Liver (tissue), 9 donors: ENCODE data around the gene ADGRL2. TPM values are rescaled to one million over a fixed set of nuclear protein-coding genes. Genes with fewer than 3 reads are reported as not detected.

Experiments
- DNase-seq: peaks from one replicate; pipeline ENCODE4 v3.0.0-alpha.2; 2017; ENCODE audit warnings: low spot score
- H3K27ac ChIP-seq, 2 donors: one replicate each; pipeline ENCODE4 v1.7.0; 2013; ENCODE audit warnings: inconsistent platforms in 2 of 2, low read length in 2 of 2, control low read depth in 1 of 2, low read depth in 1 of 2, mild to moderate bottlenecking in 1 of 2
- H3K27me3 ChIP-seq, 4 donors: one replicate each; pipeline versions ENCODE4 v1.6.1 to v1.7.0; 2013; ENCODE audit warnings: low read length in 3 of 4, inconsistent platforms in 1 of 4, mild to moderate bottlenecking in 1 of 4, moderate library complexity in 1 of 4; ENCODE audit not compliant: control insufficient read depth in 4 of 4, insufficient read depth in 4 of 4
- H3K36me3 ChIP-seq, 4 donors: one replicate each; pipeline versions ENCODE4 v1.6.1 to v1.7.0; 2013; ENCODE audit warnings: low read length in 3 of 4, mild to moderate bottlenecking in 3 of 4, low read depth in 1 of 4, moderate library complexity in 1 of 4; ENCODE audit not compliant: control insufficient read depth in 4 of 4, insufficient read depth in 3 of 4
- H3K4me1 ChIP-seq, 4 donors: one replicate each; pipeline versions ENCODE4 v1.6.1 to v1.7.0; 2013; ENCODE audit warnings: low read length in 3 of 4, mild to moderate bottlenecking in 3 of 4, moderate library complexity in 1 of 4; ENCODE audit not compliant: control insufficient read depth in 4 of 4, insufficient read depth in 4 of 4
- H3K4me3 ChIP-seq, 3 donors: one replicate each; pipeline versions ENCODE4 v1.6.1 to v1.7.0; 2013; ENCODE audit warnings: low read length in 3 of 3, control low read depth in 1 of 3, low read depth in 1 of 3, mild to moderate bottlenecking in 1 of 3
- H3K9ac ChIP-seq, 2 donors: one replicate each; pipeline ENCODE4 v1.7.0; 2013; ENCODE audit warnings: low read length in 2 of 2, mild to moderate bottlenecking in 2 of 2, moderate library complexity in 2 of 2, control low read depth in 1 of 2, low read depth in 1 of 2
- H3K9me3 ChIP-seq, 4 donors: one replicate each; pipeline versions ENCODE4 v1.6.1 to v1.7.0; 2013; ENCODE audit warnings: low read length in 3 of 4; ENCODE audit not compliant: control insufficient read depth in 4 of 4
- ATF3 ChIP-seq: IDR thresholded peaks from 2 replicates; pipeline ENCODE4 v1.6.1; 2016; ENCODE audit warnings: antibody characterized with exemption
- FOXA2 ChIP-seq: IDR thresholded peaks from 2 replicates; pipeline ENCODE4 v1.6.1; 2016; ENCODE audit warnings: antibody characterized with exemption
- GABPA ChIP-seq, 2 donors: IDR thresholded peaks in 1 of 2; conservative IDR thresholded peaks in 1 of 2; 2 replicates each; pipeline ENCODE4 v1.6.1; 2016; ENCODE audit warnings: antibody characterized with exemption in 2 of 2, mild to moderate bottlenecking in 1 of 2, moderate library complexity in 1 of 2
- HNF4G ChIP-seq: IDR thresholded peaks from 2 replicates; pipeline ENCODE4 v1.6.1; 2016; ENCODE audit warnings: antibody characterized with exemption
- JUND ChIP-seq, 2 donors: IDR thresholded peaks; 2 replicates each; pipeline ENCODE4 v1.6.1; 2016; ENCODE audit warnings: antibody characterized with exemption in 2 of 2
- MAX ChIP-seq: IDR thresholded peaks from 2 replicates; pipeline ENCODE4 v1.6.1; 2016; ENCODE audit warnings: antibody characterized with exemption
- NR2F2 ChIP-seq: IDR thresholded peaks from 2 replicates; pipeline ENCODE4 v1.6.1; 2016; ENCODE audit warnings: antibody characterized with exemption
- RAD21 ChIP-seq, 2 donors: IDR thresholded peaks; 2 replicates each; pipeline ENCODE4 v1.6.1; 2016; ENCODE audit warnings: antibody characterized with exemption in 2 of 2, mild to moderate bottlenecking in 2 of 2
- REST ChIP-seq: IDR thresholded peaks from 2 replicates; pipeline ENCODE4 v1.6.1; 2016; ENCODE audit warnings: antibody characterized with exemption, mild to moderate bottlenecking
- RXRA ChIP-seq, 2 donors: IDR thresholded peaks; 2 replicates each; pipeline ENCODE4 v1.6.1; 2017 to 2018; ENCODE audit warnings: antibody characterized with exemption in 2 of 2, mild to moderate bottlenecking in 1 of 2
- SP1 ChIP-seq: IDR thresholded peaks from 2 replicates; pipeline ENCODE4 v1.6.1; 2018; ENCODE audit warnings: antibody characterized with exemption, mild to moderate bottlenecking
- YY1 ChIP-seq: IDR thresholded peaks from 2 replicates; pipeline ENCODE4 v1.6.1; 2016; ENCODE audit warnings: antibody characterized with exemption, mild to moderate bottlenecking
- ZBTB33 ChIP-seq: IDR thresholded peaks from 2 replicates; pipeline ENCODE4 v1.6.1; 2016; ENCODE audit warnings: antibody characterized with exemption
- WGBS: extraction: QIAGEN DNeasy Blood & Tissue Kit; methylation state at CpG from one replicate; pipeline ENCODE4 v1.1.7; 2013; 5-methylcytosine and 5-hydroxymethylcytosine counted together
- polyA plus RNA-seq, 2 donors: library from polyadenylated mRNA; stranded (reverse) in 1 of 2; unstranded in 1 of 2; fragments of 200-250 nt in 1 of 2; fragments of >200 nt in 1 of 2; fragmentation: Nextera tagmentation in 1 of 2; extraction: Ambion mirVana in 1 of 2; gene quantifications; one replicate each; pipeline versions ENCODE4 v1.2.1 to v1.2.3, GENCODE V29; 2013 to 2015
- total RNA-seq, 2 donors: library from RNA; depleted of rRNA; stranded (reverse); fragments of >200 nt; gene quantifications; one replicate each; pipeline ENCODE4 v1.2.3, GENCODE V29; 2014
- donor health status: healthy.
- donor health status: healthy.
- donor health status: healthy.
- donor health status: healthy.
- donor health status: healthy.

ADGRL2 gene
- total and polyA plus RNA-seq, 4 donors, result 21.1 to 82.0 (median 31.7) TPM

- H3K4me3 ChIP-seq, result no peak overlapping the region
- no peaks in the 10 kb centered on the region for H3K27me3 ChIP-seq
- no peaks in the 10 kb centered on the region for H3K4me1 ChIP-seq
- 77% methylated on average over 2 of the region's 2 CpGs for WGBS
- no peak for TF ChIP-seq MAX
- no peak for TF ChIP-seq YY1
- no peak for TF ChIP-seq HNF4G
- TF ChIP-seq REST, result no peak
- no peak for TF ChIP-seq FOXA2
- no peak for TF ChIP-seq SP1
- TF ChIP-seq ZBTB33, result no peak
- TF ChIP-seq NR2F2, result no peak
- TF ChIP-seq ATF3, result no peak
- no peak for TF ChIP-seq RAD21 (IDR thresholded peaks at IDR 0.05)
- no peak overlapping the region for H3K9ac ChIP-seq
- H3K36me3 ChIP-seq, result no peaks in the 10 kb centered on the region
- DNase-seq, result no peak
- H3K27ac ChIP-seq, result no peak overlapping the region
- H3K9me3 ChIP-seq, result no peaks in the 10 kb centered on the region
Measured at GRCh38 chr1:81752840-81753239, 47.9 kb upstream of the ADGRL2 start.

- H3K4me1 ChIP-seq, result no peaks in the 10 kb centered on the region
- no peaks in the 10 kb centered on the region for H3K36me3 ChIP-seq
- DNase-seq, result no peak
- no peaks in the 10 kb centered on the region for H3K27me3 ChIP-seq
- no peak overlapping the region for H3K9ac ChIP-seq
- H3K9me3 ChIP-seq, result no peaks in the 10 kb centered on the region
- no peak overlapping the region for H3K4me3 ChIP-seq
- TF ChIP-seq YY1, result no peak
- TF ChIP-seq GABPA (IDR thresholded peaks at IDR 0.05 in 1 of 2, conservative IDR thresholded peaks at IDR 0.05 in 1 of 2), result no peak
- no peak for TF ChIP-seq FOXA2
- no peak for TF ChIP-seq ATF3
- TF ChIP-seq MAX, result no peak
- no peak for TF ChIP-seq JUND (IDR thresholded peaks at IDR 0.05)
- no peak for TF ChIP-seq ZBTB33
- no peak for TF ChIP-seq RXRA (IDR thresholded peaks at IDR 0.05)
- no peak overlapping the region for H3K27ac ChIP-seq
Measured at GRCh38 chr1:81754424-81754823, 46.3 kb upstream of the ADGRL2 start.
